Ovary (tissue), 3 donors: ENCODE results near the gene TNFRSF14.

Experiments used
- EP300 ChIP-seq: sonication (generic); formaldehyde crosslinking; IDR thresholded peaks from one replicate; pipeline ENCODE4 v1.6.1; 2017; ENCODE audit warnings: antibody characterized with exemption
- TF ChIP-seq, protein P1 (sequence below), 3 donors: fragments of 450-650 bp in 2 of 3; fragments of 200-600 bp in 1 of 3; IDR thresholded peaks; one replicate each; pipeline versions ENCODE4 v1.5.1 to v1.8.0; 2016 to 2022; ENCODE audit warnings: antibody characterized with exemption in 3 of 3, mild to moderate bottlenecking in 1 of 3
- donor health status: DM: no; HTN: no; CAD: no.

GRCh38 chr1:2558420-2558819, 2.2 kb downstream of the TNFRSF14 start:
- no peak for TF ChIP-seq EP300
- TF ChIP-seq, protein P1, sequence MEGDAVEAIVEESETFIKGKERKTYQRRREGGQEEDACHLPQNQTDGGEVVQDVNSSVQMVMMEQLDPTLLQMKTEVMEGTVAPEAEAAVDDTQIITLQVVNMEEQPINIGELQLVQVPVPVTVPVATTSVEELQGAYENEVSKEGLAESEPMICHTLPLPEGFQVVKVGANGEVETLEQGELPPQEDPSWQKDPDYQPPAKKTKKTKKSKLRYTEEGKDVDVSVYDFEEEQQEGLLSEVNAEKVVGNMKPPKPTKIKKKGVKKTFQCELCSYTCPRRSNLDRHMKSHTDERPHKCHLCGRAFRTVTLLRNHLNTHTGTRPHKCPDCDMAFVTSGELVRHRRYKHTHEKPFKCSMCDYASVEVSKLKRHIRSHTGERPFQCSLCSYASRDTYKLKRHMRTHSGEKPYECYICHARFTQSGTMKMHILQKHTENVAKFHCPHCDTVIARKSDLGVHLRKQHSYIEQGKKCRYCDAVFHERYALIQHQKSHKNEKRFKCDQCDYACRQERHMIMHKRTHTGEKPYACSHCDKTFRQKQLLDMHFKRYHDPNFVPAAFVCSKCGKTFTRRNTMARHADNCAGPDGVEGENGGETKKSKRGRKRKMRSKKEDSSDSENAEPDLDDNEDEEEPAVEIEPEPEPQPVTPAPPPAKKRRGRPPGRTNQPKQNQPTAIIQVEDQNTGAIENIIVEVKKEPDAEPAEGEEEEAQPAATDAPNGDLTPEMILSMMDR (IDR thresholded peaks at IDR 0.05), result no peak
